NCI-H446 (cell line): Measurements from ENCODE around the gene FAM168B.

Experiments used
- DNase-seq, 2 experiments: peaks; one replicate each; lab custom pipeline; 2025; lab: John Stamatoyannopoulos, UW

Gene FAM168B

GRCh38 chr2:131022731-131023130, 70.5 kb downstream of the FAM168B start:
- DNase-seq, result no peak

GRCh38 chr2:131016826-131017741, 76.2 kb downstream of the FAM168B start:
- no peak for DNase-seq

- DNase-seq, result no peak
These were observed 77.5 kb downstream of the FAM168B start for GRCh38 chr2:131015764-131016163.

GRCh38 chr2:131014141-131014540, 79.1 kb downstream of the FAM168B start:
- no peak for DNase-seq

GRCh38 chr2:131011486-131011885, 81.8 kb downstream of the FAM168B start:
- no peak for DNase-seq

GRCh38 chr2:131010566-131010965, 82.7 kb downstream of the FAM168B start:
- DNase-seq, result no peak

GRCh38 chr2:131009713-131010475, 83.4 kb downstream of the FAM168B start:
- DNase-seq, result no peak

GRCh38 chr2:131008967-131009366, 84.3 kb downstream of the FAM168B start:
- no peak for DNase-seq

GRCh38 chr2:131006561-131006960, 86.7 kb downstream of the FAM168B start:
- no peak for DNase-seq

GRCh38 chr2:131005216-131005935, 87.9 kb downstream of the FAM168B start:
- DNase-seq, result no peak

GRCh38 chr2:131004446-131005209, 88.6 kb downstream of the FAM168B start:
- DNase-seq, result no peak

GRCh38 chr2:130998561-130998960, 94.7 kb downstream of the FAM168B start:
- DNase-seq, result no peak
